ENCODE data around the gene IL1RAPL1.

IL1RAPL1 gene

DNA sequence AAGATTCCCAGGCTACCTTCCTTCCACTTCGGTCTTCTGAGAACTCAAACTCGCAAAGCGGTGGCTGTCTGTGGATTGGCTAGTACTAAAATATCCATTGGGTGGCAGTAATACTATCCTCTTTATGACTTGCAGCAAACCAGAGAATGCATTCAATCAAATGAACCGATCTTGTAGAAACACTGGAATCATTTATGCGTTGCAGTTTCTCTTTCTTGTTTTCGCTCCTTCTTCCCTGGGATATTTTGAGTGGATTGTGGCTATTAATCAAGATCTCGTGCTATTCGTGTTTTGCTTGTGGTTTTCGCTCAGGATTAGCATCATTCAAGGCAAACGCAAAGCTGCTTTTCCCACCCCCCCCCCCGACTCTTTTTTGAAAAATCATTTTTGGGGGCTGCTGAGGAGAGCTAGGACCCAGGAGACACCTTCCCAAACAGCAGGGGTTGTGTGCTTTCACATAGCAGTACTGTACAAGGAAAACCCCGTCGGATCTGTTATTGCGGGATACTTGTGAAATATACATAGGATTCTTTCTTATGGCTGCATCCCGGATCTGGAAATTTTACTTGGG, at the start of gene IL1RAPL1:
Gene IL1RAPL1, plus strand, starts transcription at position 466 of the 571 bp plus-strand sequence.
- no peak for DNase-seq

DNA sequence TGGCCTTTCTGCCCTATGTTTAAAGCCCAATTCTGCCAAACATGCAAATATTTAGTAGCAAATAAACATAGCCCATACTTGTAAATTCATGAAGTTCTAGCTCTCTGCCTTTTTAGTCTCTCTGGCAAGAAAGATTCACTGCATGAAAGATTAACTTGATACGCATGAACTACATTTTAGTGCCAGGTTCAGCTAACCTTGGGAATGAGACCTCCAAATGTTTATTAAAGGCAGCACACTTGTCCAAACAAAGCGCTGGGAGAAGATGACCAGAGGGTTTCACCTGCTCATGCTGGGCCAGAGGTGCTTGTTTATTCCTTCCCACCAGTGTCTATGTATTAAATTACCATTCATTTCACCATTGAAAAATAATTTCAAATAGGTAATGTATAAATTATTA, 44.5 kb upstream of the IL1RAPL1 start:
- no peak for DNase-seq

DNA sequence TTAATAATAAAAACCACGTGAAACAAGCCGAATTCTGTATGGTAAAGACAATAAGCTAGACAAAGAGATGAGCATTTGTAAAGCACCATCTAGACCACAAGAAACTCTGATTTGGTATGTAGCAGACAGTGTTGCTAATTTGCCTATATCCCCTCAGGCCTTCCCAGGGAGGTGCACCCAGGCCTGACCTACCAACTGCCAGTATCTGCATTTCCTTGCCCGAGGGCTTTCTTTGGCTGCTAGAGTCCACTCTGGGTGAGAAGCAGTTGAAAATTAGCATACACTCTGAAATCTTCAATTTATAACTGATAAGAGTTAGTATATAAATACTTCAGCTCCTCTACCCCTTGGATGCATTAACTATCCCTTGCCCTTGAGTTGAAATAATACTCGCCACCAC, 37.4 kb upstream of the IL1RAPL1 start:
- DNase-seq = no peak

DNA sequence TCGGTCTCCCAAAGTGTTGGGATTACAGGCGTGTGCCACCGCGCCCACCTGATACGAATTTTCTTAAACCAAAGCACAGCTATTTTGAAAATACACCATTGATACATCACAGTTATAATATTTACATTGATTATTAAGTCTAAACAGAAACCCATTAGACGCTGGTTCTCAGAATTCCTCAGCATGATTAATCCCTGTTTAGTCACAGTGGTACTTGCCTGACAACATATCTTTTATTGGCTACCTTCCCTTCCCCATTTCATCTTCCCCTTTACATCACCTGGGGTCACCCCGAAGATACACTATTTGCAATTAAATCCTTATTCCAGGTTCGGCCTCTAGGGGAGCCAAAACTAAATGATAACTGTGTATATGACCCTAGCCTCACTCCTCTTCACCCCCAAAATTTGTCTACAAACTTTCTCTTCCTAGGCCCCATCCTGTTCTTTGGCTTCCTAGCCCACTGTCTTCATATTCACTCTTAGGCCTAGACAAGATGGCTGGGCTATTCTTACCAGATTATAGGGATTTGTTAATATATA, 36.8 kb upstream of the IL1RAPL1 start:
- DNase-seq = no peak

DNA sequence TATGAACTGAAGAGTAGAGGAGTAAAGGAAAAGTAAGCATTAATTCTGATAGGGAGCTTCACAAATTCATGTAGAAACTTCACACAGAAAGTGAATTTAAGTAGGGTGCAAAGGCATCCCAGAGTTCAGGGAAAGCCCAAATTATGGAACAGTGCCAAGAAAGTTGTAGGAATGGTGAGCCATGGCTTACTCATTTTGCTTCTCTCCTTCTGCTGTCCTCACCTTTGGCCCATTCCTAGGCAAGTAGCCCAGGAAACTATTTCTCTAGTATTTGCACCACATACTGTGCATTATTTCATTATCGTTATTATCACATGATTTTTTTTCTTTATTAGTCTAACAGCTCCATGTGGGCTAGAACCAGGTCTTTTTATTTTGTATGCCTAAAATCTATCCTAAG, 34.9 kb upstream of the IL1RAPL1 start:
- DNase-seq = no peak

DNA sequence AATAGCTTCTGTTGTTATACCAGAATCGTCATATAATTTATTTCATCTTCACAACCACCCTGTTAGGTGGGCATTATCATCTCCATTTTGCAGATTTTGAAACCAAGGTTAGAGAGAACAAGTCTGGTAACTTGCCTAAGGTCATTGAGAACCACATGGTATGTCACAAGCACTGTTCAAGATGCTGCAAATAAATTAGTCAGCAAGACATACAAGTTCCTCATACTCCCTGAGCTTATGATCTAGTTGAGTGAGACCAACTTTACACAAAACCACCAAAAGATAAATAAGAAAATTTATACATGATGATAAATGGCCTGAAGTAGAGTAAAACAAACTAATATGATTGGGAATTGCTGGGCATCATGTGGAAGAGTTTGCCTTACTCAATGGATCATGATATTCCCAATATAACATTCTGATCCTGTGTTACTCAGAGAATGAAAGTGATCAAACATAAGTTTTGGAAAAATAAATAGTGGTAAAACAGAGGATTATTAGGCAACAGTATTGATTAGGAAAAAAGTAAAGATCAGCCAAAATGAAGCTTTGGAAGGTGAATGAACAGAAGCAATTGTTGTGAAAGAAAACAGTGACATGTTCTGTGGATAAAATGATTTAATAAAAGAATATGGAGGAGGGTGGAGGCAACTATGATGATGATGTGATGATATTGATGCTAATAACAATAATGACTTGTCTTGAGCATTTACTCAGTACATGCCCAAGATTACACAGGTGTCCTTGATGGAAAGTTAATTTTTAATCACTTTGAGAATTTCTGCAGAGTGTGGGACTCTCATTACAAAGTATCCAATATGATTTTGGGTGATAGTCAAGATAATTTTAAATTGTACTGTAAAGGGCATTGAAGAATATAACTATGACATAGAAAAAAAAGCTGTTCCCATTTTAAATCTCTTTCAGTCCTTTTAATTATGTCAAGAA, 34.1 kb upstream of the IL1RAPL1 start:
- DNase-seq = no peak

DNA sequence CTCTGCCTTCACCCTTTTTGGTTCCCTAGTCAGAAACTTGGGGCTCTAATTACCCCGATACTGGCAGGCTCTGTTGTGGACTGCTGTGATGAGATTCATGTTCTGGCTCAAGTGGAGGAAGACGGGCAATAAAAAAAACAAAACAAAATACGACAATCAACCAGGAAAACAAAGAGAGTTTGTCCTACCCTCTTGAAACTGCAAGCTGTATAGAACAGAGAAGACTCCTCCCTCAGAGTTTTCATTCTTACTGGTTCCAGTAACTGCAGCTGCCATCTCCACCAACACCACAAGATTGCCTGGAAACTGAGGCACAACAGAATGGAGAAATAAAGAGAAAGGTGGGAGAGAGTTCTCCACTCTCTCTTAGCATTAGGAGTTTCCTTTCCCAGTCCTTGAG, 11.1 kb upstream of the IL1RAPL1 start:
- no peak for DNase-seq

DNA sequence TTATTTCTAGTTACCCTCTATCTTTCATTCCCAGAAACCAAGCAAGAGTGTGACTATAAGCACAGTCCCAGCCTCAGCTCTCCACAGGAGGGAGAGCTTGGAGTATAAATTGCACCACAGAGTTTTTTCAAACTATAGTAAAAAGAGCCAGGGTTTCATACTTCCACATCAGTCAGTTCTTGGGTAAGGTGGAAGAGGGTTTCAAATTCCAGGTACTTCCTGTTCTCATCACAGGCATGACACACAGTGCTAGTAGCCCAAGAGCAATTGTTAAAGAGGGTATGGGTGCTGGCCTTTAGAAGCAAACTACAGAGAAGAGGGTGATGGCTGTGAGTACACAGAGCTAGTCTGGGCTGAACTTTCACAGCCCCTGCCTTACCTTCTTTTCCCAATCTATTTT, 5.7 kb upstream of the IL1RAPL1 start:
- DNase-seq = no peak

DNA sequence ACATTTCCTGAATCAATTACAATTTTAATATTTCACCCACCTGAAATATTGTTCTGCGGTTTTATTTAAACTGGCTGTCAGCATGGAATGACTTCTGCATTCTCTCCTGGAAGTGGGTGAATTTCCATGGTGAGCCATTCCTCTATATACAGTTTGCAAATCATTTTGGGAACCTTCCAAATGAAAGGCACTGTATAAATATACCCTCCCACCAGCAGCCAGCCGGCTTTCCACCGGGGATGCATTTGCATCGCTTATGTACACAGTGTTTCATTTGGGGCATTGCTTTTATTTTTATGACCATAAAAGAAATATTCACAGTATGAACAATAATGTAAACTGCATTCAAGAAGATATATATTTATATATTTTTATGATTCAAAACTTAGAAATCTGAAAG, 4.7 kb upstream of the IL1RAPL1 start:
- DNase-seq = no peak

DNA sequence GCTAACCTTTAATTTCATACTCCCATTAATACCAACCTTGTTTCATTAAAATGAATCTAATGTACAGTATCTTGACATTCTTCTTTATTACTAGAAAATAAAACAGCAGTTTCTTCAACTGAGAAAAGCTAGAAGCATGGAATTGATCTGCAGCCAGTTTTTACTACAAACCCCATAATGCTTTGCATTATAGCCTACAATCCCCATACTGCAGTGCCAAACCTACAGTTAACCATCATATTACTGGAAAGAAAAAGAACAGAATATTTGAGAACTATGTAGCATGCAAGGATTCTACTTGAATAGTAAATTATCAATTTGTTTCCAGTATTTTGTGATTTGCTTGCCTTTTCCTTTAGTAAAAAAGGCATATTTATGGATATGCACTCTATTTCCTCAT, 3.2 kb upstream of the IL1RAPL1 start:
- no peak for DNase-seq

DNA sequence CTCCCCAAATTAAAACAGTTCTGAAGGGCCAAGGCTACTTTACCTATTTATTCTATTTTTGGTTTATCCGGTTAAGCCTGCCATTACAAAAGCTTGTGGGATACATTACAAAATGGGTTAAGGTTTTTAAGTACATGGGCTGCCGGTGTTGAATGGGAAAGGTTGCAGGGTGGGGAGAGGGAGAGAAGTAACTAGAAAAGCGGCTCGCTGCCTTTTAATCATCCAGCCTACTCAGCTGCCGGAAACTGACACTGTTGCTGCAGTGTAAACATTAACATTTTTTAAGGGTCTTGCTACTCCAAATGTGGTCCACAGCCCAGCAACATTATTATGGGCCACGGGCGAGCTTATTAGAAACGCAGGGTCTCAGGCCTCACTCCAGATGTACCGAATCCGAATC, 1.5 kb upstream of the IL1RAPL1 start:
- no peak for DNase-seq

DNA sequence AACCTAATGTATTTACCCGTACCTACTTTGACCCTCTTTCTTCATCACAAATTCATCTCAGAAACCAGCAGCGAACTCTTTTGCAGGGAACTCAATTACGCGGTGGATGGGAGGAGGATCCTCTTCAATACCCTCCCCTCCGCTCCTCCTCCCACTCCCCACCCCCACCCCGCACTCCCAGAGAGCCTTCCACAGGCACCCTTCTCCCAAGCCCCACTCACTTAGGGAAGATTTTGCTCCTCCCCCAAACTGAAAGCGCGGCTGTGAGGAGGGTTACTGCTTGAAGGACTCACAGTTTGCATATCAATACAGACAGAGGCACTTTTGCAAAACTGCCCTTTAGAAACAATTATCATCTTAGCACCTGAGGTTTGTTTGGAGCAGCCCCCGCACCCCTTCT, 960 bp upstream of the IL1RAPL1 start:
- DNase-seq = no peak

DNA sequence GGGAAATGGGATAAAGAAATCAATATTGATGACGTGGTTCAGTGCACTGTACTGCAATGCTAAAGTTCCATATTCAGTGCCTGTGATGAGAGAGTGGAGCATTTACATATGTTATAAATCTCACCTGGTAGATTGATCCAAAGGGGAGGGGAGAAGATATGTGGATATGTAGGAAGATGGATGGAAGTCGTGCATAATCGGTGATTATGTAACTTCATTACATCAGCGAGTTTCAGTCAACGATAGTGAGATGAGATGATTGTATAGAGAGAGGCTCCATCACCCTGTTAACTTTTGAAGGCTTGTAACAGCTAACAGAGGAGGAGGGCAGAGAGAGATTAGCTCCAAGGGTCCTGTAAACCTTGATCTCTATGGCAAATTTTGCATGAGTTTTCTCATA, 1.8 kb downstream of the IL1RAPL1 start:
- no peak for DNase-seq

DNA sequence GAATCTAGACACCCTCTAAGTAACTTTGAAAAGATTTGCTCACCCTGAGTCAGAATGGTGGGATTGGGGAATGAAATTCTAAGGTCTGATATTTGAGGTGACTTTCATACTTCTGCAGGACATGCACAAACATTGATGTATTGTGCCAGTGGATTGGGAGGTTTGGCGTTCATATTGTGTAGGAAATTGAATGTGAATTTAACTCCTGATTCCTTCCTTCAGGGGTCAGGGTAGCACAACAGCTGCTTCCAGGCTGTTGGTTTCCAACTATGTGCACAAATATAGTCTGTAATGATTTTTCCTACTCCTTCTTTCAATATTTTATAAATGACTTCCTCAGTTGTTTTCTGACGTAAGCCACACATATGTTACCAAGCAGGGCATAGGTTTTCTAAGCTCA, 3.1 kb downstream of the IL1RAPL1 start:
- DNase-seq = no peak

DNA sequence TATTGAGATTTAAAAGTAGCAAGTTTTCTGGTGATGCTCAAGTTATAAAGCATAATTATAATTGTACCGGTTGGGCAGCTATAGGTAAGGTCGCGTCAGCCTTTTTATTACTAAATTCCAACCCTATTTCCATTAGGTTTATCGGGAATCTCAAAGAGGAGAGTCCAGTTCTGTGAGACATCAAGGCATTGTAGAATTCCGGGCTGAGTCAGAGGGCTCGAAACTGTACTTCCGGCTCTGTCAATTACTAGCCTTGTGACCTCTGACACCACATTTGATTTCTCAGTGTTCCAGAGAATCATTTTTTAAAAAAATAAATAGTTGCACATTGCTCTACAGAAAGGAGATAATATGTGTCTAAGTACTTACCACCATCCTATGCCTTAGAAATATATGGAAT, 4.3 kb downstream of the IL1RAPL1 start:
- DNase-seq = no peak

DNA sequence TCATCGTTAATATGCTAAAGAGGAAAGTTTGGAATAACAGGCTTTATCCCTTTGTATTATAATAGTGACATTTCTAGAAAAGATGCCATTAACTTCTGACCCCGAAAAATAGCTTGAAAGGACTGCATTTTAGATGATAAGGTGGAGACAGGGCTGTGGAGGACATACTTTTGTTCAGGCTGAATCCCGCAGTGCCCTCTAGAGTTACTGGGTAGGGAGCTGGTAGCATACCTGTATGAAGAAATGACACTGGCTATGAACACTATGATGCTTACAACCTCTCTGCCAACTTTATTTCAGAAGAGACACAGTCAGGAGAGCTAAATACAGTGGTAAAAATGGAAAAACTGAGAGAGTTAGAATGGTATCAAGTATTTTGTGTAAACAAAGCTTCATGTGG, 8.1 kb downstream of the IL1RAPL1 start:
- no peak for DNase-seq

DNA sequence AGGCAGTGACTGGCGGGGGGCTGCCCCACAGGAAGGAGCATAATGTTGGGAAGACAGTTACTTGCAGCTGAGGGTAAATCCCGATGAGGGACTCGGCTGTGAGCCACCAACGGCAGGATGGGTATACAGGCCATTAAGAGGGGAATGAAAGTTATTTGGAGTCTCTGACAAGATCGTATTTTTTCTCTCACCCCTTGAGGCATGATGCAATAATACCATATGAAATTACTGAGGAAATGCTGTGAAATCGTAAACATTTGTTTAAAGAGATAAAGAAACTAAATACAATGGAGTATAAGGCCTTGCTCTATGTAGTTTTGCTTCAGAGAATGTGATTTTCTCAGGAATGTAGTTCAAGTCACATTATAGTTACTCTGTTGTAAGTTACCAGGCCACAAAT, 12.7 kb downstream of the IL1RAPL1 start:
- DNase-seq = no peak

DNA sequence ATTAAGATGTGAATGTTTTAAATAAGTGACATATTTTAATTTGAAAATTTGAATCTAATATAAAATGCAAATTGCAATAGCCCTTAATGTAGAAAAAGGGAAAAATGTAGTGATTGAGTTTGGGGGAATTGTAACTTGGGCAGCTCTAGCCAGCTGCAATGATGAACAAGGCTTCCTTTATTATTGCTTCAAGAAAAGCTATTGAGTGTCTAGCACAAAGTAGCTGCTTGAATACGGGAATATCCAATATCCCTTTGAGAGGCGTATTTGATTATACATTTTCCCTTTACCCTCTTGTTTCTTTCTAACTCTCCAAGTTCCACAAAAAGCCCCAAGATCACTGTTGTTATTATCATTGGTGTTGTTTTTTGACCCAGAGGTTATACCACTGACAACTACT, 21.8 kb downstream of the IL1RAPL1 start:
- DNase-seq = no peak

DNA sequence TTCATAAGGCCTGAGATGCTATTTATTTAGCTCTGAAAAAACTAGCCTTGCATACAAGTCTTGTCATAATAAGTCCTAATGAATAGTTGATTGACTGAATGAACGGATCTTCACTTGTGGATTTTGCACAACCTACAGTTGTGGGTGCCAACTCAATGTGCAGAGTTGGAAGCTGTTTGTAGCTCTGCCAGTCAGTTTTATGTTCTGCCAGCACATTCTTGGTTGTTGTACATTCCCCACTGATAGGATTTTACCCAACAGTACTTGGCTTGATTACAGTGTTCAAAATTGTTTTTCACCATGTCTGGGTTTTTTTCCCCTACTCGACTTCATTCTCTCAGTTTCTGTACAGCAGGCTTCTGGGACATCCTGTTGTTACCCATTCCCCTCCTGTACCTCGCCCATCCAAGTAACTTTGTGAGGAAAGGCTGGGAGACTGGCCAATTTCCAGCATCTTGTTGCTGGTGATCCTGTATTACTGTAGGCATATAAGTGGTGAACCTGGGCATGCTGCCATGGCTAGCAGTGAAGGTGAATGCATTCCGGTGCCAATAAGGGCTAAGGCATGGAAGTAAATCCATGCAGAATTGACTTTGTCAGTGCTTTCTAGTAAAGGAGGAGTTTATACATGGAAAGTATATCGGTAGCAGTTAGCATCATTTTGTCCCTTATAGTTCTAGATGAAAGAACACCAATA, 22.8 kb downstream of the IL1RAPL1 start:
- DNase-seq = no peak

DNA sequence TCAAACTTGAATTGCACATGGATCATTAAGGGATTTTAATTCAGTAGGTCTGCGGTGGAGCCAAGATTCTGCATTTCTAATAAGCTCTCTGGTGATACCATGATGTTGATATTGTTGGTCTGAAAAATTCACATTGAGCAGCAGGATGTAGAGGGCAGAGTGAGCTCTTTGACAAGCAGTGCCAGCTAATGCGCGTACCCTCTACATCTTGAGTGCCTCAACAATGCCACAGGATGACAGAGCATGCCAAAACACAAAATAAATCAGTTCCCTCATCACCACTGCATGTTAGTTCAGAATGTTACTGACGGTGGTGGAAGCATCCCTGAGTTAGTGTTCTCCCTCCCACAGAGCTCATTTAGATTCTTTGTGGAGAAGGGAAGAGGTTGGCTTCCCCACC, 23.5 kb downstream of the IL1RAPL1 start:
- DNase-seq = no peak

DNA sequence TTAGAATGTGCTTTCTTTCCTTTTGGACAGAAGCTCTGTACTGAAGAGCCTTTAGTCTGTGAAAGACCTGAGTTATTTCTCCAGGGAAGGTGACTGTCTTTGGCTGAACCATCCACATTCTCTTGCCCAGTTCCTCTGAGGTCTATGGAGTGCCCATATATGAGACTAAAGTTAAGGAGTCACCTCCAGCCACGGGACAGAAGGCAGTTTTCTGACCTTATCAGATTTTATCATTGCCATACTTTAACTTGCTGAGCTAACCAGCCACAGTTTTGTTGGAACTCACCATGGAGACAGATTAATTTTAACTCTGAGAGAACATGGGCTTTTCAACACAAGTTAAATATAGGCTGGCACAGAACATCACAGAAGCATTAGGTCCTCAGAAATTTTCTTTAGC, 26.3 kb downstream of the IL1RAPL1 start:
- no peak for DNase-seq

DNA sequence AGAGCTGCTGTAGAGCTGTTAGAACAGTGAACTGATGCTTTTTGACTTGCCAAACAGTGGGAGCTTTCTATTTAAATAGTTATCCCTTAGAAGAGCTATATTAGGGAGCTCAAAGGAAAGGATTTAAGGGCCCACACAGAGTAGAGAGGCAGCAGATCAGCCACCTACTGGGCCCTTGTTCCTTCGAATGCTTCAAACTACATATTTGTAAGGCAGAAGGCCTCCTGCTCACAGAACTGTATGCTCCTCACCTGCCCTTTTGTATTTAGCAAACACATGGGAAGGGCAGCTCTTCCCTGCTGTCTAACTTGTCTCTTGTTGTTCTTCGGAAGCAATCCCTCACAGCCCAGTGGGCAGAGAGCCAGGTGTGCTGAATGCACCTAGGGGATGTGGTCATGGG, 38.0 kb downstream of the IL1RAPL1 start:
- no peak for DNase-seq

DNA sequence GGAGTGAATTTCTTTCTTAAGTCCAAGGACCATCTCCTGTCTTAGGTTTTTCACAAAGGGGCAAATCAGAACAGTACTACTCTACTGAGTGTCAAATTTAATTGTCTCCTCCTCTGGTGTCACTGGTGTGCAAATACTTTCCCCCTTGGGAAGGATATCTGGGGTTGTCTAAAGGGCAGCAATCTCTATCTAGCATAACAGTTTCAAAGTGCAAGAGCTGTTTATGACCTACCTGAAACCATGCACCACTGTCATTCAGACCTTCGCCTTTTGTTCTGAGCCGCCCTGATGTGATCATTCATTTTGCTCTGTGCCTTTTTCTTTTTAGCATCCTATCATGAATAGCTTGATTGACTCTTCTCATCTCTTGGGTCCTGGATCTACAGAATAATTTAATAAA, 39.3 kb downstream of the IL1RAPL1 start:
- no peak for DNase-seq

DNA sequence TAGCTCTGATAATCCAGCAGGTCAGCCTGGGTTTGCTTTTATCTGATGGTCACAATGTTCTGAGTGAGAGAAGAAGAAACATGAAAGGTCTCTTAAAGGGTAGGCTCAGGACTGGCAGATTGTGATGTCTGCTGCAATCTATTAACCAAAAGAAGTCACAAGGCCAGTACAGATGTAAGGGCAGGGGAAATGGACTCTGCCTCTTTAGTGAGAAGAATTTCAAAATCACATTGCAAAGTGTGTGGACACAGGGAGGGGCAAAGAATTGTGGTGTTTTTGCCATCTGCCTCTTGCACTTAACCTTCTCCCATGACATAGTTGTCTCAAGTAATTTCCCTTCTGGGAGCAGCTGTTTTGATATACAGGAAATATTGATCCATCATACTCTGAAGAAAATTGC, 40.9 kb downstream of the IL1RAPL1 start:
- no peak for DNase-seq

All from NCI-H1436 treated with DMSO at 0.1 percent for 48 hours (cell line).